GM19240 (cell line): ENCODE measurements around the gene MYADML2.

Source experiments
- DNase-seq: peaks from one replicate; pipeline ENCODE4 v3.0.0; 2011; ENCODE audit warnings: low spot score; ENCODE audit not compliant: insufficient read length

The MYADML2 gene

DNA sequence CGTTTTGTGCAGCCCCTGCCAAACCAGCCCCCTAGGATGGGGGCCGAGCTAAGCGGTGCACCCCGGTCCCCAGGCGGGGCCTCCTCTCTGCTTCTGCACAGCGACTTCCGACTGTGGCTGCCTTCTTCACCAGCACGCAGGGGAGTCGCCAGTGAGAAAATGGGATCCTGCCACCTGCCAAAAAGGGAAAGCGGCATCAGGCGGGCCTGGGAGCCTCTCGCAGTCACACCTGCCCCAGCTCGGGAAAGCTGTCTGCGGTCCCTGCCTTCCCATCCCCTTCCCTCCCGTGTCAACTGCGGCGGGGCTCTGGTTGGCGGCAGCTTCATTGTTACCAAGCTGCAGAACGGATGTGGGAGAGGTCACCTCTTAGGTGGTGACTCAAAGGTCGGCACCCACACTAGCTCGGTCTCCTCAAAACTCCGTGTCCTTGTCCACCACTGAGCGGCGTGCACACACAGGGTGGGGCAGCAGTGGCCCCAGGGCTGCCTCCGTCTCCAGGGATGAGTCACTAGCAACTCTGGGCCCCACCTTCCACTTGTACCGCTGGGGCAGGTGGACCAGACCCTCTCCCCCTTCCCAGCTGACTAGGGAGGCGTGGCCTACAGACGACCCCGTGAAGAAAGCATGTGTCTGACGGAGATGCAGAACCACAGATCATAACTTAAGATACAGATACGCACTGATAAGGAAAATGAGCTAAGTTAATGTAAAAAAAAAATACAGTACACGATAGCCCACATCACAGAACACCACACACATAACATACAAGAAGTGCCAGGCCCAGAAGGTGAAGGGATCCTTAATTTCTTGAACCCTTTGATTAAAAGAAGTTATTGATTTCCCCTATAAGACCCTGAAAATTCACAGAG is 34.4 kb downstream of the MYADML2 start:
- no peak for DNase-seq

DNA sequence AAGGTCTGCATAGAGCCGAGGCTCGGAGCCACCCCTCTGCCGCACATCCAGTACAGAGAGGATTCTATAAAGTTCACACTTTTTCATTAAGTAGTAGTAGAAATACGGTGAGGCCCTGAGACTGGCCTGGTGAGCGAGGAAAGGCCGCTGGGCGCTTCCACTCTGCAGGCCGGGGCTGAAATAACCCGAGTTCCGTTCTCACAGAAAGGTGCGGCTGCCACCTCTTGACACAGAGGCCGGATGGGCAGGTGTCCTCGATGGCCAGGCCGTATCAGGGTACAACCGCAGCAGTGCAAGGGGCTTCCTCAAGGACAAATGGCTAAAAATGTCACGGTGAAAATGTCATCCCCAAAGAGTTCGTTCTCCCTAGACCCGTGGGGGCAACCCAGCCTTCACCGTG is 35.1 kb downstream of the MYADML2 start:
- DNase-seq, result no peak

DNA sequence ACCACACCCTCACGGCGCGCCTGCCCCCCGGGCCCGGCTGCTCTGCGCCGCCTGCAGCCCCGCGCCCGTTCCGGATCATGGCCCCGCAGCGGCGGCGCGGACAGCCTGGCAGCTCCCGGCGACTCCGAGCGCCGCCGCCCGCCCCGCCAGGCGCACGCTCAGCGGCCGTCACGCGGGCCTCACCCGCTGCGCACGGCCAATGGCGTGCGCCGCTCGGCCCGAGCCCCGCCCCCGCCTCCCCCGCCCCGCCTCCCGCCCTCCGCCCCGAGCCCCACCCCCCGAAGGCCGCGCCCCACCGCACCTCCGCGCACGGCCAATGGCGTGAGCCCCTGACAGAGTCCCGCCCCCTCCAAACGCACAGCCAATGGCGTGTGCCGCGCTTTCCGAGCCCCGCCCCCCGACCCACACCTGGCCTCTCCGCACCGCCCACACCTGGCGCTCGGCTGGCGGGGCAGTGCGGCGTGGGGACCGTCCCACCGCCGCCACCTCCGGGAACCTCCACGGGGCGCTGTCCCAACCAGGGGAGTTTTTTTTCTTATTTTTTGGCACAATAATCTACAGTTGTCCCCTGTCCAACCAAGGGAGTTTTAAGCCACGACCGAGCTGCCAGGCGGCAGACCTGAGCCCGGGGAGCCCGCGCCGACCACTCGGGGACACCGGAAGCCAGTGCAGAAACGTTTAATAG is 35.6 kb downstream of the MYADML2 start, which contains the start of gene PCYT2:
TSS of gene PCYT2 (minus strand) at position 123 of the 685 bp plus-strand sequence. CDS start at position 79, 44 bp downstream.
- peak; percentile 99 for DNase-seq

DNA sequence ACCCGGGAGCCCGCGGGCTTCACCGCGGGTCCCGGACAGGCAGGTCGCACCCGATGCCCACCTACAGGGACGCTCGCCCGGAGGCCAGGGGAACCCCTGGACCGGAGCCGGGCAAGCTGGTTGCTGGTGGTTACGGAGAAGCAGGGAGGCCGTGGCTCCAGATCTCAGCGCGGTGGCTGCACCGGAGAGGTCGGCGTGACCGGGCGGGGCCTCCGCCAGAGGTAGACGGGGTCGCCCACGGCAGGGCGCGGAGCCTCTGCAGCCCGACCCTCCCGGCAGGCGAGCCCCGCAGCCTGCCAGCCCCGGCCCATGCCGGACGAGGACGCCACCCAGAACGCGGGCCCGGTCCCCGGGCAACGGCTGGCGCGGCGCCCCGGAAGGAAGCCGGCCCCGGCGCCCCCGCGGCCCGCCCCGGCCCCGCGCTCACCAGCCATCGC is 36.2 kb downstream of the MYADML2 start:
- DNase-seq, result no peak

DNA sequence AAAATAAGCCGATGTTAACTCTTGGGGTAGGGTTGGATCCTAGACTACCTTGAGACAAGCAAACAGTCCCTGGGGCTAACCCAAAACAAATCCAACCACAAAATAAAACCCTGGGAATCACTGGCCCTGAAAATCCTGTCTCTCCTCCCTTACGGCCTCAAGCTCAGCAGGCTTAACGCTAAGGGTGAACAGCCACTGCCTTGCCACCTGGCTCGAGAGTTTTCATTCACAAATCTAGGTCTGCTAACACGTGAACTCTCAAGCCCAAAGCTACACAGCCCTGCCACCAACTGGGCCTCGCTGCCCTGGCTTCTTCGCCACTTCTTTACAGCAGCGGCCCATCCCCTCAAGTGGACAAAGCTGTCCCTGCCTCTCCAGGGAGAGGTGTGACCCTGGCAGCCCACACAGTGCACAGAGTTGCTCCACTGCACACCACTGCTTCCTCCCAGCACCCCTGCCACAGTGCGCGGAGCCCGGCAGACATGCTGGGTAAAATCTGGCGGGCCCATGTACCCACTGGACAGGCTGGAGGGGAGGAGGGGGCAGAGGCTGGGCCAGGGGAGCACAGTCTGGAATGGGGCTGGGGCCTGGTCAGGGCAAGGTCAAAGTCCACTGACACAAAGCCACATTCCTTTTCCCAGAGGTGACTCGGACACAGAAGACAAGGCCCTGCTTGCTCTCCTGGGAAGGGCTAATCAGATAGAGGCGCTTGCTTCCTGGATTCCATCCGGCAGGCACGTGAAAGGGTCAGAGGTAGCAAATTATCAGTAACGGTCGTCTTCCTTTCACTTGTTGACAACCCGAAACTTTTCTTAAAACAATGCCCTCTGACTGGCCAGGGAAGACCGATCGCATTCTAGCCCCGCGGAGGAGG is 36.8 kb downstream of the MYADML2 start:
- no peak for DNase-seq

DNA sequence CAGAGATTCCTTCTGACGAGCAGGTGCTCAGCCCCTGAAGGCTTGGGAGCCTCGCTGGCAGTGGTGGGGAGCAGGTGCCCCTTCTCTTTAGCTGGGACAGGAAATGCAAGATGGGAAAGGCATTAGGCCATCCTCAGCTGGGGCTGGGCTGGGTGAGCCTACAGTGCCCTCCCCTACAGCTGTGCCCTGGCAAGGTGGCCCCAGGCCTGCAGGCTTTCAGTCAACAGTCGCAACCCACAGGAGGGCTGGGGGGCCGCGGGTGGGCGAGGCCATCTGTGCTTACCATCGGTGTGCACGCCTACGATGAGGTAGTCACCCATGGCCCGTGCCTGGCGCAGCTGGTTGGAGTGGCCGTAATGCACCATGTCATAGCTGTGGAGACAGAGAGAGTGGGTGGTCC is 37.8 kb downstream of the MYADML2 start:
- DNase-seq, result no peak

DNA sequence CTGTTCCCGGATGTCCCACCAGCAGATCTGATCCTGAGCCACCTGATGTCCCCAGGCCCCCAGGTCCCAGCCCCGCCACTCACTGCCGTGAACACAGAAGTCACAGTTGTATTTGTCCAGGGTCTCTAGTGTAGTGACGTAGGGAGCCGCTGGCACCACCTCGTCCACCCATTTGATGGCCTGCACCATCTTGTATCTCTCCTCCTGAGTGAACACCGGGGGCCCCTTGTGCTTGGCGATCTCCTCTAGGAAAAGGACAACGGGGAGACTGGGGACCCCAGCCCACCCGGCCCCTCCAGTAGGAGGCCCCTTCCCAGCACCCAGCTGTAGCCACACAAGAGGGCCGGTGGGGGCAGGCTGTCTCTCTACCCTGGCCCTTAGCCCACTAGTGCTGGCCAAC is 38.2 kb downstream of the MYADML2 start:
- DNase-seq, result no peak

DNA sequence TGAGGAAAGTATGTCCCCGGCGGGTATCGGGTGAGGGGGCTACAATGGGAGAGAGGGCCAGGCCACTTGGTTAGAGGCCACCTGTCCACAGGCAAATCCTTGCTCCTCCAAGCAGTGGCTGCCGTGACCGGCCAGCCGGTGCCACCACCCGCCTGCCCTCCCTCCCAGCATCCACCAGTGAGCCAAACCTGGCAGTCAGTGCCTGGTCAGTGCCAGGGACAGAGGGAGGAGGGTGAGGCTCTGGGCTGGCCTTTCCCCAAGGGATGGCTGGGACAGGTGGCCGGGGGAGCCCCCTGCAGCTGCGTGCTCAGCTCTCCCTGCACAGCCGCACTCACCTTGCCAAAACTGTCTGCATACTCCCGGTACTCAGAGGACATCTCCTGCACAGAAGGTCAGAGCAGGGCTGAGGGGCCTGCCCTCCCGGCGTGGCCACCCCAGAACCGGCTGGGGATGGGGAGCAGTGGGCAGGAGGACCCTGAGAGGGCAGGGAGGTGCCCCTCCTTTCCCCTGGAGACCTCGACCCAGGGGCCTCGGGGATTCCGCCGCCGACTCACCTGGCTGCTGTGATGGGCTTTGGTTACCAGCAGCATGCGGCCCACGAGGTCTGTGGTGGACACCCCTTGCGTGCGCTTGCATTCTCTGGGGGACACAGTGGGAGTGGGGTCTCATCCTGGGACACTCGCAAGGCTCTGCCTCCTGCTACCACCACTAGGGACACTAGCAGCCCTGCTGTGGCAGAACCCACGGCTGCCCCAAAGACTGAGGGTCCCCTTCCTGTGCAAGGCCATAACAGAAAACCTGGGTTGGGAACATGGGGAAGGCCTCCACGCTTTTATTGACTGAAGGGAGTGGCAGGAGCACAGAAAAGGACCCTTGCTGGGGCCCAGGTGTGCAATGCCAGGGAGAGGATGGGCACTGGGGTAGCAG is 39.6 kb downstream of the MYADML2 start:
- no peak for DNase-seq

DNA sequence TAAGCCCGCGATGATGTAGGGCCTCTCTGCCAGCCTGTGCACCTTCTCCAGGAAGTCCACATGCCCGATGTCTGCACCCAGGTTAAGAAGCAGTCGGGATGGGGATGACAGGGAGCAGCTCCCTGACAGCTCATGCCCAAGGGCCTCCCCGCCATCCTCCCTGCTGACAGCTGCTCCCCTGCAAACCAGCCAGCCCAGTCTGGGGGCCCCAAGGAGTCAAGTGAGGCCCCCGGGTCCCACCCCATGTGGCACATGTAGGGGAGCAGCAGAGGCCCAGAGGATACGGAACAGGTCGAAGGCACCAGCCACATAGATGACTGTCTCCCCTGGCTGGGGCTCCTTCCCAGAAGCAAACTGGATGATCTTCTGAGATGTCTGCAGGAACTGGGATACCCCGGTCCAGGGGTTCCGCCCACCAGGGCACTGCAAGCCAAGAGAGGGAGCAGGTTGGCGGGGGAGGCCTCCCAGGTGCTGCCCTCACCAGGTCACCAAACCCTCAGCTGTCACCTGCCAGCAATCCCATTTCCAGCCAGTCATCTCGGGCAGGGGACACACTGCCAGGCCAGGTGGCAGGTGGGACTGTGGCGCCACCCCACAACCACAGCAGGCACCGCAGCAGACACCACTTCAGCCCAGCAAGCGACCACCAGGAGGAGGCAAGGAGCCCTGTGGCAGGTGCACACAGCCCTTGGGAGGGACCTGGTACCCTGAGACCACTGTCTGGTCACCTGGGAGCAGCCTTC is 40.4 kb downstream of the MYADML2 start:
- DNase-seq, result no peak

DNA sequence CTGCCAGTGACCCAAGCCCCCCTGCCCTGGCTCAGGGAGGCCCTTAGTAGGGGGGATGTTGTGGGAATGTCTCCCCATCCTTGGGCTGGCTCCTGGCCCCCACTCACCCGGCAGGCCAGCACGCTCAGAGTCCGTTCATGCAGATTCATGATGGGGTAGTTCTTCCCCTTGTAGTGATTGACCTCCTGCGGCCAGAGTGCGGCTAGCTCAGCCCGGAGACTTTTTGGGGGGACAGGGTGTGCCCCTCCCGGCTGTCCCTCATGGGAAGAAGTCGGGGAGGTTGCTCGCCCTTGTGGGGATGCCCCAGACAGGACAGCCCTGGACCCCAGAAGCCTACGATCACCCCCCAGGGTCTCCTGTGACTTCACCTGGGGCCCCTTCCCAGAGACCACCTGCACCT is 41.0 kb downstream of the MYADML2 start:
- no peak for DNase-seq

DNA sequence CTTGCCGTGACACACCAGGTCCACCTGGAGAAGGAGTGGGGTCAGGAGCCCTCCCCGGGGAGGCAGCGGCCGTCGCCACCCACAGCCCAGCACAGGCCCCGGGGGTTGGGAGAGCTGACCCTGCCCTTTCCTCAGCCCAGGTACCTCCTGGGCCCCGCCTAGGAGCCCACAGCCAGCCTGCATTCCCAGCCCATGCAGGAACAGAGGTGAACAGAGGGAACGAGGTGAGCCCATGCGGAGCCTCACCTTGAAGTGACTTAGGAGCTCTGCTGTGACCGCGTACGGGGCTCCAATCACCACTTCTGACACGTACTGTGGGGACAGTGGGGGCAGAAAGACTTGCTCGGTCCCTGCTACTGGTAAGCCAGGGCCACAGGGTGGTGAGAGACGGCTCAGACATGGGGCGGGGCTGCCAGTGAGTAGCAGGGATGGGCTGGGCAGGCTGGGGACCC is 41.6 kb downstream of the MYADML2 start:
- no peak for DNase-seq

DNA sequence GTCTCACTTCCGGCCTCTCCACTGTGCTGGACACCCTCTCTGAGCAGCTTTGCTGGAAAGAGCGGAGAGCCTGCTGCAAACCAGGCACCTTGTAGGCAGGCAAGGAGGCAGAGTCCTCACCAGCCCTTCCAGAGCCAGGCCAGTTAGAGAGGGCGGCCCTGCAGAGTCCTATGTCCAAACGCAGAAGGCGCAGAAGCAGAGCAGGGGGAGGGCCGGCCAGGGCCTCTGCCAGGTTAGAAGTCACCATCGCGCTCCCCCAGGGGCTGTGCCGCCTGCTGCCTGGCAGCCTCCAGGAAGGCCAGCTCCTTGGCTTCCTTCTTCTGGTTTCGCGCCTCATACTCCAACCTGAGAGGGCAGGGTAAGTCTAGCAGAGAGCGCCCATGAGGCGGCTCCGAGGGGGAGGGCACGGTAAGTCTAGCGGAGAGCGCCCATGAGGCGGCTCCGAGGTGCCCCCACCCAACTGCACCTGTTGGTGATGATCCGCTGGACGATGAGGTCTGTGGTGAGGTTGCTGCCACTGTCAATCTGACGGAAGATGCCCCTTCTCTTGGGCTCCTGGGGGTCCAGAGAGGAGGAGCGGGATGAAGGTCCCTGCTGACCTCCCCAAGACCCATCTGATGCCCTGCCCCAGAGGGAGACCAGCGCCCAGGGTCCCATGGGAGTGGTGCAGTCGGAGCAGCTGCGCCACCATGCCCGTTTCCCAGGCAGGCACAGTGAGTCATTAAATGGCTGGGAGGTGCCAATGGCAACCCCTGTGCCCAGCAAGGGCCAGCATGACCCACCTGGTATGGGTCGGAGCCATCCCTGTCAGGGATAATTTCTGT is 42.2 kb downstream of the MYADML2 start:
- no peak for DNase-seq

DNA sequence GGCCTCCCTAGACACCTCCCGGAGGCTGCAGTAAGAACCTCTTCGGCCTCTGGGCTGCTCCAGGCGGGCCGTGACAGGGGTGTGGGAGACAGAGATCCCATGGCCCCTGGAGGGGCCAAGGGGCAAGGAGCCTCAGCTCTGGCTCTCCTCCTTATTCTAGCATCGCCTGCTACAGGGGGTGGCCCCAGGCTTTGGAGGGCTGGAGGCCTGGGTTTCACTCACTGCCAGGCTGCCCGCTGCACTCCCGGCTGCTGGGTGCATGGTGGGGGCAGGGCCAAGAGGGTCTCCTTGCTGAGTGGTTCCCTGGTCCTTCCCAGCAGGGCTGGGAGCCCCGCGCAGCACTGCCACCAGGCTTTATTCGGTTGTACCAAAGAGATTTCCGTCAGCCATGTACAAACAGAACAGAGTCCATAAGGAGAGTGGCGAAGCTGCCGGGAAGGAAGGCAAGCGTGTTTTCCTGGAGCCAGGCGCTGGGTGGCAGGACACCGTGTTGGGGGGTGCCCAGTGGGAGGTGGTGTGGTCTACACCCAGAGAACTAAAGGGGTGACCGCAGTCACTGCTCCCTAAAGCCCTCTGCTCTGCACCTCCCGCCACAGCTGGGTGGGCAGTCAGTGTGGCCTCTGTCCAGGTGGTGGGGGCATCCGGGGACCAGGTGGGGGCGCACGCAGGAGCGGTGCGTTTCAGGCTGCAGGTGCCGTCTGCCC is 43.0 kb downstream of the MYADML2 start:
- DNase-seq, result no peak

DNA sequence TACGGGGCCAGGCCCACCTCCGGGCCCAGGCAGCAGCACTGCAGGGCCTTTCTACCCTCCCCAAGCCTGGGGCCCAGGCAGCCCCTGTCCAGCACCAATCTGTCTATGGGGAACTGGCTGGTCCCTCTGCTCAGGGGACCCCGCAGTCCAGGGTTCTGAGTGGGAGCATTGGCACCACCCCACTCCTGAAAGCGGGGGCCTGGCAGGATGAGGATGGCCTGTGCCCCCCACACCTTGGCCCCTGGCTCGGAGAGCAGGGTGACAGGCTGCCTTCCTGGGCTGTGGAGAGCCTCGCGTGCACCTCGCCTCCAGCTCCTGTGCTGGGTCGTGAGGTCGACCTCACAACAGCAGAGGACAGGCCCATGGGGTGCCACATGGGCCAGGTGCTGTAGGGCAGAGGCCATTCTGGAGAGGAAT is 43.6 kb downstream of the MYADML2 start:
- no peak for DNase-seq

DNA sequence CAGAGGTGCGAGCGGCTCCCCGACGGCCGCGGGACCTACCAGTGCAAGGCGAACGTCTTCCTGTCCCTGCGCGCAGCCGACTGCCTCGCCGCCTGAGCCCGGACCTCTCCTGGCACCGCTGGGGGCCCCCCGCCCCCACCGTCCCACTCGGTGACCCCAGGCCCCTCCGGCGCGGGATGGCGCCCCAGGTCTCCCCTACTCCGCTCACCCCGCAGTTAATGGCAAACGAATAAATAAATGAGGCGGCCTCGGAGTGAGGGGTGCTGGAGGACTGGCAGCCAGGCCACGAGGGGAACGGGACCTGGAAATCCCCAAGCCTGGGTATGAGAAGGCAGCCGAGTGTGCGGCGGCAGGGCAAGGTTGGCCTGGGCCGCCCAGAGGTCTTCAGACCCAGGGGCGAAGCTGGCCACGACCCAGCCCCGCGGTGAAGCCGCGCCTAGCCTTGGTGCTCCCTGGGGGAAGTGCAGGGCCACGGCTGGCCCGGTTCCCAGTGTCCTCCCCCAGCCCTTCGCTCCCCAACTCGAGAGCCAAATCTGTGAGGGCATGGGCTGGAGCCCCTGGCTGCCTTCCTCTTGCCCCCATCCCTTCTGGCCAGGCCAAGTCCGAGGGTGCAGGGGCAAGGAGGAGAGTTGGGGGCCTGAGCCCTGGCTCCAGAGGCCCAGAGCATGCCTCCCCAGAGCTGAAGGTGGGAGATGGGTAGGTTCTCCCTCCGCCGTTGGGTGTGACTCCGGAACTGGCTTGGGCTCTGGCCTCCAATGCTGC is 44.2 kb downstream of the MYADML2 start:
- DNase-seq, result no peak

DNA sequence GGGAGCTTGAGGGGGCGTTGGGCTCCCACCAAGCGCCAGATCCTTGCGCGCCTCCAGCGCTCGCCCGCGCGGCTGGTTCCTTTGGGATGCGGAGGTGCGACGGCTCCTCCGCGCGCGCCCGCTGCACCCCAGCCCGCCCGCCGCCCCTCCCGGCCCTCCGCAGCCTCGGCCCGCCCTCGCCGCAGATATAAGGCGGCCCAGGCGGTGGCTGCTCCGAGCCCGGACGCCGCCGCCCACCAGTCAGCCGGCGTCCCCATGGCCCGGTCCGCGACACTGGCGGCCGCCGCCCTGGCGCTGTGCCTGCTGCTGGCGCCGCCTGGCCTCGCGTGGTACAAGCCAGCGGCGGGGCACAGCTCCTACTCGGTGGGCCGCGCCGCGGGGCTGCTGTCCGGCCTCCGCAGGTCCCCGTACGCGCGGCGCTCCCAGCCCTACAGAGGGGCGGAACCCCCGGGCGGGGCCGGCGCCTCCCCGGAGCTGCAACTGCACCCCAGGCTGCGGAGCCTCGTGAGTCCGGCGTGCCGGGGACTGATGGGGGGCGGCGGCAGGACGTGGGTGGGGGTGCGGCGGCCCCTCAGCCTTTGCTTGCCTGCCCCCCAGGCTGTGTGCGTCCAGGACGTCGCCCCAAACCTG is 44.9 kb downstream of the MYADML2 start, which contains the start of gene NPB:
TSS of gene NPB (plus strand) at position 216 of the 630 bp plus-strand sequence. CDS start at position 256, 40 bp downstream.
- no peak for DNase-seq
